ENCODE data around the gene GAD1.

Gene GAD1

DNA sequence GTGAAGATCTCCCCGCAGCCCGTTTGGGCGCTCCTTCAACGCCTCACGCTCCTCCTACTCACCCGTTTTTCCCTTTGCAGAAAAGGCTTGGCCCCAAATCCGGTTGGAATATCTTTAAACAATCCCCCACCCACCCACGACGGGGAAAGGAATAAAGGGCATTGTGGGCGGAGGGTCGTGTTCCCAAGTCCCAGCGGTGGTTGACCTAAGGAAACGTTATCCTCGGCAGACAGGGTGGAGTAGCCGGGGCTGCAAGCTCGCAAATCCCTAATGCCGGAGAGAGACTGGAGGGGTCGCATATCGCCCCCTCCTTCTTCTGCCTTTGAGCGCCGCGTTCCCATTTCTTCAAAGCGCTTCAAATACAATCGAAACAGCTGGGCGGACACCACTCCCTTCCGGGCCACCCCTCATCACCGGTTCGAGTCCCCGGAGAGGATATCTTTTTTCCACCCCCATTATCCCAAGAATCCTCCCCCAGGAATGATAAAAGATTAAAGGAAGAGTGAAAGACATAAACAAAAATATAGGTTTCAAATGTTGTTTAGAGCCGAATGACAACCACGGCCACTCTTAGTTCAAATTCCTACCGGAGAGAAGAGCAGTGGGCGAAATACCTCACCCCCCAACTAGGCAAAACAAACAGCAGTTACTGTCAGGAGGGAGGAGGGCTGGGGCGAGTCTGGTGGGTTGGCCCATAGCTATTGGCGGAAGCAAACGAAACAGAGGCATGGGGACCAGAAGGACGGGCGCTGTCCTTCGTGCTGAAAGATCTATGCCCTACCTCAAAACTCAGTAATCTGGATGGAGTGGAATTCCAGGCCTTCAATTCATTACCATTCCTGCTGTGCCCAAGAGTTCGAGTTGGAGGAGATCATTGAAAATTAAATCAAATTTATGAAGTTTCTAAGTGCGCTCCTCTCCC lies 2.8 kb upstream of the GAD1 start:
- no peak overlapping the region for H3K27ac ChIP-seq
- no peak for TF ChIP-seq ZFX (IDR thresholded peaks at IDR 0.05; ENCODE audit: borderline replicate concordance)
- TF ChIP-seq, protein P1, sequence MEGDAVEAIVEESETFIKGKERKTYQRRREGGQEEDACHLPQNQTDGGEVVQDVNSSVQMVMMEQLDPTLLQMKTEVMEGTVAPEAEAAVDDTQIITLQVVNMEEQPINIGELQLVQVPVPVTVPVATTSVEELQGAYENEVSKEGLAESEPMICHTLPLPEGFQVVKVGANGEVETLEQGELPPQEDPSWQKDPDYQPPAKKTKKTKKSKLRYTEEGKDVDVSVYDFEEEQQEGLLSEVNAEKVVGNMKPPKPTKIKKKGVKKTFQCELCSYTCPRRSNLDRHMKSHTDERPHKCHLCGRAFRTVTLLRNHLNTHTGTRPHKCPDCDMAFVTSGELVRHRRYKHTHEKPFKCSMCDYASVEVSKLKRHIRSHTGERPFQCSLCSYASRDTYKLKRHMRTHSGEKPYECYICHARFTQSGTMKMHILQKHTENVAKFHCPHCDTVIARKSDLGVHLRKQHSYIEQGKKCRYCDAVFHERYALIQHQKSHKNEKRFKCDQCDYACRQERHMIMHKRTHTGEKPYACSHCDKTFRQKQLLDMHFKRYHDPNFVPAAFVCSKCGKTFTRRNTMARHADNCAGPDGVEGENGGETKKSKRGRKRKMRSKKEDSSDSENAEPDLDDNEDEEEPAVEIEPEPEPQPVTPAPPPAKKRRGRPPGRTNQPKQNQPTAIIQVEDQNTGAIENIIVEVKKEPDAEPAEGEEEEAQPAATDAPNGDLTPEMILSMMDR (IDR thresholded peaks at IDR 0.05) = no peak

DNA sequence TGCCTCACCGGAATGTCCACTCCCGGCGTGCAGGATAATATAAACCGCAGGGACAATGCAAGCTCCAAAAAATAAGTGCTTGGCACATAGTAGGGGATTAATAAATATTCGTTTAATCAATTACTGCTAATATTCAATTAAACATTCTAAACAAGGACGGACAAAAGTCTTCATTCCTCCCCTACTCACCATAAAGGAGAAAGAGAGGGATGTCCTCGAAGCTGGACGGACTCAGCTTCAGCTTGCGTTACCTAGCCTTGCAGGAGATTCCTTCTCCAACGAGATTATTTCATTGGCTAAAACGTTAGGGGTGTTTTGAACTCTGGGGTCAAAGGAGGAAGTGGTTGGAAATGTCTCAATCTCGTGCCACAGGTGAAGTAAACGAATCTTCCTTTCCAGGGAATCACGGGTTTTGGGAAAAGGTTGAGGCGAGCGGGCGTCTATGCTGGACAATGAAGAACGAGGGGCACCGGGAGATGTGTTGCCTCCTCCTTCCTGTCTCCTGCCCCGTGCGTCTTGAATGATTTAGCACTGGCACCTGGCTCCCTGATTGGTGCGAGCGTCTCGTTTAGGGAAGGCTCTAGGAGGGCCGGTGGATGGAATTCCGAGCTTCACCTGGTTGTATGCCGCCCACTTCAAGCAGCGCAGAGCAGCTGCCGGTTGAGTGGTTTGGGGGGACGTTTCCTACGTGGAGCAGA lies 2.0 kb upstream of the GAD1 start:
- TF ChIP-seq, protein P1 (IDR thresholded peaks at IDR 0.05) = no peak
- TF ChIP-seq ZFX (IDR thresholded peaks at IDR 0.05; ENCODE audit: borderline replicate concordance) = no peak
- no peak overlapping the region for H3K27ac ChIP-seq

DNA sequence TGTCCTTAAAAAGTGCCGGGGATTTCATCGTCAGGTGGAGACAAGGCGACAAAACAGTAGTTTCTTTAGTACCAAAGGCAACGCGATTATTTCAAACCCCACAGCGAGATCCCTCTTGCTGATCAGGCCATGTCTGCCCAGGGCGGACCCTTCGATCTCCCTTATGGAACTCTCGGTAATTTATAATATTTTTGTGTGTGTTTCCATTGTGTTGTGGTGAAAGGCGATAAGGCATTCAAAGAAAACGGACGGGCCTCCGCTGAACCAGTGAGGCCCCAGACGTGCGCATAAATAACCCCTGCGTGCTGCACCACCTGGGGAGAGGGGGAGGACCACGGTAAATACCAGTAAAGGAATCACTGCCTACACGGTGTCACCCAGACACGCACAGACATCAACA lies 1.4 kb upstream of the GAD1 start:
- H3K27ac ChIP-seq = no peak overlapping the region
- TF ChIP-seq ZFX (IDR thresholded peaks at IDR 0.05; ENCODE audit: borderline replicate concordance) = no peak
- TF ChIP-seq, protein P1 (IDR thresholded peaks at IDR 0.05) = no peak

DNA sequence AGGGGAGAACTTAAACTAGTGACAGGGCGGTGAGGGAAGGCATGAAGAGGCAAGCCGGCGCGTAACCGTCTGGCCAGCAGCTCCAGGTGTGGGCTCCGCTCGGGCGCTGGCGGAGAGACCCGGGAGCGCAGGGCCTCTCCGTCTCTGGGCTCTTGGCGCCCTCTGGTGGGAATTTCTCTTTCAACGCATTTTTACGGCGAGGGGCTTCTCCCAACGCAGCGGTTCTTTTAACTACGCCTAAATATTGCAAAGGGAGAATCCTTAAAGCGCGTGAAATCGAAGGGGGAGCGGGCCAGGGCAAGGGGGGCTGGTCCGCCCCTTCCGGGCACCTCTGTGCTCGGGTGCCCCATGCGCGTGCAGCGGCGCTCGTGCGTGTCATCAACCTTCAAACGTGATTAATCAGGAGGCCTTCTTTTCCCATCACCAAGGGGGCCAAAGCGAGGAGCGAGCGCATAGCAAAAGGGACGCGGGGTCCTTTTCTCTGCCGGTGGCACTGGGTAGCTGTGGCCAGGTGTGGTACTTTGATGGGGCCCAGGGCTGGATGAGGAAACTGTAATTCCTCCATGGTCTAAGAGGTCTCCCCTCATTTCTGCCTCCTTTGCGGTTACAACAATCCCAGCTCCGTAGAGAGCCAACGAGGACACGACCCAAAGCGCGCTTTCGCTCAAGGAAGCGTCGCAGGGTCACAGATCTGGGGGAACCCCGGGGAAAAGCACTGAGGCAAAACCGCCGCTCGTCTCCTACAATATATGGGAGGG lies 762 bp upstream of the GAD1 start:
- peak overlapping the region; percentile 52 for H3K27ac ChIP-seq
- TF ChIP-seq ZFX (IDR thresholded peaks at IDR 0.05; ENCODE audit: borderline replicate concordance) = no peak
- TF ChIP-seq, protein P1 (IDR thresholded peaks at IDR 0.05) = peak; percentile 79

DNA sequence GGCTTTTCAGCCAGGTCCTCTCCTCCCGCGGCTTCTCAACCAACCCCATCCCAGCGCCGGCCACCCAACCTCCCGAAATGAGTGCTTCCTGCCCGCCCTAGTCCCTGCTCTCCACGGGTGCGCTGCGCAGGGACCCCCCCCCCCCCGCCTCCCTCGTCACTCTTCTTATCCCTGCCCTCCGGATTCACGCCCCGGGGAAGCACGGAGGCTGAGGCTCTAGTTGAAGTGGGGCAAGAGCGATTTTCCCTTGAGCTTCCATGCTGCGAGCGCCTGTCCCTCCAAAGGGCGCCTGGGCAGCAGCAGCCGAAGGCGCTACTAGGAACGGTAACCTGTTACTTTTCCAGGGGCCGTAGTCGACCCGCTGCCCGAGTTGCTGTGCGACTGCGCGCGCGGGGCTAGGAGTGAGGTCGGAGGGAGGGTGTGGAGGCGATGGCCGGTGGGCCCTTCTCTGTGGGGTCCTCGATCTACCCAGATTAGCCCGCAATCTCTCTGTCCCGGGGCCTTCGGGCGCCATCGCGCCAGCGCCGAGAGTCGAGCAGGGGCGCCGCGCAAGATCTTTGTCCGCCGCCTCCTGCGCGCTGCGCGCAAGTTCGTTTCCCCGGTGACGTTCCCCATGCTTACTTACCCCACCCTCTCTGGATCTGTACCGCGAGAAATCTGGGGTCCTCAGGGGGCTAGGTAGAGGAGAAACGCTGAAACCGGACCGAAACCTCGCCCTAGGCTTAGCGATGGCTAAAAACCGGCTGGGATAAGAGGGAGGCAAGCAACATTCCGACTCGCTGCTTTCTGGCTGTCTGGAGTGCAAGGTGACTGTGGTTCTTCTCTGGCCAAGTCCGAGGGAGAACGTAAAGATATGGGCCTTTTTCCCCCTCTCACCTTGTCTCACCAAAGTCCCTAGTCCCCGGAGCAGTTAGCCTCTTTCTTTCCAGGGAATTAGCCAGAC lies 677 bp downstream of the GAD1 start:
- peak overlapping the region; percentile 52 for H3K27ac ChIP-seq
- no peak for TF ChIP-seq ZFX (IDR thresholded peaks at IDR 0.05; ENCODE audit: borderline replicate concordance)
- TF ChIP-seq, protein P1 (IDR thresholded peaks at IDR 0.05) = no peak

DNA sequence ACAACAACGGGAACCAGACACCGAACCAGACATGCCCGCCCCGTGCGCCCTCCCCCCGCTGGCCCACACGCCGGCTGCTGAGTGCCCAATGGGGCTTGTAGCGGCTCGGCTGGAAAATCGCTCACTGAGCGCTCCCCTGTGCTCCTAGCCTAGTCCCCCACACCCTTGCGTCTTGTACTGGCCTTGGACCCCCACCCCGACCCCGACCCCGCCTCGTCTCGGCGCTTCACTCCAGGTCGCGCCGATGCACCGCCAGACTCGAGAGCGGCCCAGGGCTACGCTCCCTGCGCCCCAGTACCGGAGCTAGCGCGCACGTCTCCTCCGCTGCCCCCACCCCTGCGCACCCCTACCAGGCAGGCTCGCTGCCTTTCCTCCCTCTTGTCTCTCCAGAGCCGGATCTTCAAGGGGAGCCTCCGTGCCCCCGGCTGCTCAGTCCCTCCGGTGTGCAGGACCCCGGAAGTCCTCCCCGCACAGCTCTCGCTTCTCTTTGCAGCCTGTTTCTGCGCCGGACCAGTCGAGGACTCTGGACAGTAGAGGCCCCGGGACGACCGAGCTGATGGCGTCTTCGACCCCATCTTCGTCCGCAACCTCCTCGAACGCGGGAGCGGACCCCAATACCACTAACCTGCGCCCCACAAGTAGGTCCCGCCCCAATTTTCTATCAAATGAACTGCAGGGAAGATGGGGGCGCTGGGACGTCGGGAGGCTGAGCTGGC lies 1.5 kb downstream of the GAD1 start:
- TF ChIP-seq ZFX (IDR thresholded peaks at IDR 0.05; ENCODE audit: borderline replicate concordance) = no peak
- TF ChIP-seq, protein P1 (IDR thresholded peaks at IDR 0.05) = no peak
- no peak overlapping the region for H3K27ac ChIP-seq

Data from 22Rv1 (cell line).